ENCODE measurements around the gene HECW1.
"Not testable (repeated sequence)": the region's sequence is repeated elsewhere in the genome, so short reads cannot be mapped to it uniquely, and the experiment has no call there.

The HECW1 gene

DNA sequence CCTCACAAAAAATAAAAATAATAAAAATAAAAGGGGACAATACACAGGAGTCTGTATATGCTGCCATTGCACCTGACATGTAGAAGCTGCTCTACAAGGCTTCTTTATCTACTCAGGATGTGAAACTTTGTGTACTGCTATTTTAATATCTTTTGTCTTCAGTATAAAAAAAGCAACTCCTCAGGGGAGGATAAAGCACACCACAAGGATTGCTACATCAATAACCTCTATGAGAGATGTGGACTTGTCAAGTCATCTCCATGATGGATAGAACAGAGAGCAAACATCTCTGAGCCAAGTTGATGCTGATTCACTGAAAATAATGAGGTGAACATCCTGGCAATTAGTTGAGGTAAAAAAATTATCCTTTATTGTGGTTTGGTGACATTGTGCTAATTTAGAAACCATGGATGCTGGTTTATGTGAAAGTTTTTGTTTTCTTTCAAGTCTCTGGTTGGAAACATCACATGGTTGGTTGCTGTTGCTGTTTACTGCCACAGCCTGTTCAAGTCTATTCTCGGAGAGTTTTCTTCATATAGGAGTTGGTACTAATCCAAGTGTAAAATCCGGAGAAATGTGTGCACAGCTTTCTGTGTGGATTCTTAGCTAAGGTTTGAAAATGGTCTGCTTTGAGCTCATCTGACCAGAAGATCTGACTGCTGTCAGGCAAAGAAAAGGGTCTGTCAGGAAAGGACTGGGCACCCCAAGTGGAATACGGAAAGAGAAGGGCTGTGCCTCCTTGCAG lies 1.5 kb upstream of the HECW1 start:
- in situ Hi-C loops (cut with HindIII; ENCODE audit: low pct_ligation_motif_present, low pct_unique_long_range_greater_than_20kb, low sequenced_read_pairs) = no loop called here
- no peak for DNase-seq

DNA sequence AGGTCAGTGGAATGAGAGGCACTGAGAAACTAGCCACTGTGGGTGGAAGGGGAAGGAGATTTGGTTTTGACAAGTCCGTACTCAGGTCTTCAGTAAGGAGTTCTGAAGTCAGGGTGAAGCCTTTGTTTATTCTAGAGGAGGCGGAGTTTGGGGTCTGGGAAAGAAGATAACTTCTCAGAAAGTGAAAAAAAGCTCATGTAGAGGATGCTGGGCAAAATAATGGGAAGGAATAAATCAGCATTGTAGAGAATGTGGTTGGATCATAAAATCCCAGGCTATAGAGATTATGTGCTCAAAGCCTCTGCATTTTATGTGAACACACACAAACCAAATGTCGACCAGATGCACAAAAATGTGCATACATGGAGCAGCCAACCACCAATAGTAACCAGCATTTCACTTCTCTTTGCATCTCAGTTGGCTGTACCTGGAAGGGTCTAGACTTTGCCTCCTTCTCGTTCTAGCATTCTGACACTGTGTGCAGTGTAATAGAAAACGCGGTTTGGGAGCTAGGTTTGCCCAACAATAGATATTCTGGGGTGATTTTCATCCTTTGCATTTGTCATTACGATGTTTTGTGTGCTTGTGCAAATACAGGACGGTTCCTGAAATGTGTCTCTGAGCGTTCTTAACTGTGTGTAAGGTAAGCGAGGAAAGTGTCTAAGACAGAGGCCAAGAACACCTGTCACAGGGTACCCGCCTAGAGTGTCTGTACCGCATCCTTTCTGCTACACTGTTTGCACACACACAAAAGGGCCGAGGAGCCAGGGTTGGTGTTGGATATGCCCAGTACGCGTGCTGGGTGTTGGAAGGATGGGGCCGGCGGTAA lies 603 bp upstream of the HECW1 start:
- DNase-seq = no peak
- in situ Hi-C loops (cut with HindIII; ENCODE audit: low pct_ligation_motif_present, low pct_unique_long_range_greater_than_20kb, low sequenced_read_pairs) = no loop called here

DNA sequence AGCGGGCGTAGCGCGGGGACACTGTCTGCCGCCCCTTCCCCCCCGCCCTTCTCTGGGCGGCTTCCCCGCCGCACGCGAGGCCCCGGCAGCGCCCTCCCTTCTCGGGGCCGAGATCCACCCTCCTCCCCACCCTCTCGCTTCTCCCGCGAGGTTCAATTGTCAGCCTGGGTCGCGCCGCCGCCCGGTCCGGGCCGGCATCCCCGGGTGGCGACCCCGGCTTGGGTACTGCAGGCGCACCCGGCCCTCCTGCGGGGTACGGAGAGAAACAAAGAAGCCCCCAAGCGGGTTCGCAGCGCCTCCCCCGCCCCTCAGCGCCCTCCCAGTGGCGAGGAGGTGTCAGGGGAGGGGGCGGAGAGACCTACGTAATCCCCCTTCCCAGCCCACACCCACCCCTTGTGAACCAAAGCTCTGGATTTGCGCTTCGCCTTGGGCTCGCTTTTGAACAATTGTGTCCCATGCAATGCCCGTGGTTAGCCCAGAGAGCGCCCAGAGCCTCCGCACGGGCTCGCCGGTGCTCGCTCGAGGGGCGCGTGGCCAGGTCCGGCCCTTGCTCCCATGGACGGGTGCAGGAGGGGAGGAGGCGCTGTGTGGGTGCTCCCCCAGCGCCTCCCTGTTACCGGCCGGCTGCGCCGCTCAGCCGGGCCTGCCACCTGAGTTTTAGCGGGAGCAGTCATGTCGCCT lies 634 bp downstream of the HECW1 start:
- DNase-seq = peak; percentile 26
- in situ Hi-C loops (cut with HindIII; ENCODE audit: low pct_ligation_motif_present, low pct_unique_long_range_greater_than_20kb, low sequenced_read_pairs) = no loop called here

DNA sequence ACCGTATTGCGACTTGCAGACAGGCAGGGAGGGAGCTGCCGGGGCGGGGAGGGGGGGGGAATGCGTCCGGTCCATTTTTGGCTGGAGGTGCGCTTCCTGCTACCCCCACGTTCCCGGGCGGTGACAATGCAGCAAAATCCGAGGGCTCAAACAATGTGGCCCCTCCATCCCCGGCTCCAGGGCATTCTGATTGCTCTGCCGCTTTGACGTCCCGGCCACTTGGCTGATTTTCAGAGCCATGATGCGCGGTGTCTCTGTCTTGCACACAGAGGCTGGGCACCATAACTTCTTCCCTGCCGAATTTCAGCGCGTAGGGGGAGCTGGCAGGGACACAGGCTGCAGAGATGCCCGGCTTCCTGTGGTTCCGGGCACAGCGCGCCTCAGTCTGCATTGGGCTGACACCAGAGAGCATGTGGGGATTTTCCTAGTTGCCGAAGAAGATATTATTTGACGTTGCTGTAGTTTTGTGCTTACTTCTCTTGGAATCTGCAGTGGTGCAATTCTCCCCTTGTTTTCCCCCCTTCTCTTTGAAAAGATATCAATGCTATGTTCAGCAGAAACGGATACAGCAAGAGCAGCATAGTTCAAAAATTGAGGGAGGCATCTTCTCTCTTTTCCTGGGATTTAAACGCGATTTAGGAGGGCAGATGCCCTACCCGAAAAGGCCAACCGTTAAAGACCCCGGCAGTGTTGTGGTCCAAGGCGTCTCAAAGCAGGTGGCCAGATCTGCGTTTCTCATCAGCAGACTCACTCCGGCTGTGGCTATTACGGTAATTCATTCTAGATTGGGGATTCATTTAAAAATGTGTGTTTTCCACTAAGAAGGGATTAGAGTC lies 1.4 kb downstream of the HECW1 start:
- in situ Hi-C loops (cut with HindIII; ENCODE audit: low pct_ligation_motif_present, low pct_unique_long_range_greater_than_20kb, low sequenced_read_pairs) = no loop called here
- DNase-seq = no peak

DNA sequence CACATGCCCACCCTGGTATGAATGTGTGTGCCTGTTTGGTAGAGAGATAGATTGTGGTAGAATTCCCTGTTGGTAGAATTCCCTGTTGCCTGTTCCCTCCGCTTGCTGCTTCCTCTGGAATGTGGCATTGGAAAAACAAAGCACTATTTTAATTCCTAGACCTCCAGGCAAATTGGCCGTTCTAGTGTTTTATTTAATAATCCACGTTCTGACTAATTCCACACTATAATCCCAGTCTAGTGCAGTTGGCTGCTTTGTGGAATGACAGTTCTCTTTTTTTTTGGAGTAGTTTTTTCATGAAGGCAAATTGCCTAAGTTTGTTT lies 2.0 kb downstream of the HECW1 start:
- in situ Hi-C loops (cut with HindIII; ENCODE audit: low pct_ligation_motif_present, low pct_unique_long_range_greater_than_20kb, low sequenced_read_pairs) = no loop called here

DNA sequence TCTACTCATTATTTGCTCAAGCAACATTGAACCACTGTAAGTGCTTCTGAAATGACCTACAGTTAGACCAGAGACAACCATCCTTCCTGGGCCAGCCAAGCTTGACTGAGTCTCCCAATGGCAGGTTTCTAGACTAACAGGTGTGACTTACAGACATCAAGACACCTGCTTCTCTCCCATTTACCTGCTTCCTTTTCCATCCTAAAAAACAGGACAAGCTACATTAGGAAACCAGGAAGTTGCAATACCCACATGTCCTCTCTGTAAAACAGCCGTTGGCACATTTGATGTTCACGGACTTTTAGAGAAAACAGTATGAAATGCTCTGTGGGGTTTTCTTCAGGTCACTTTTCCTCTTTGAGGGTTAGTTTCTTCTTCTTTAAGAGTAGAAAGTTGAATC lies 4.0 kb downstream of the HECW1 start:
- in situ Hi-C loops (cut with HindIII; ENCODE audit: low pct_ligation_motif_present, low pct_unique_long_range_greater_than_20kb, low sequenced_read_pairs) = no loop called here
- no peak for DNase-seq

More for the DNA sequence above, 2.0 kb downstream of the HECW1 start:
- no peak for DNase-seq

DNA sequence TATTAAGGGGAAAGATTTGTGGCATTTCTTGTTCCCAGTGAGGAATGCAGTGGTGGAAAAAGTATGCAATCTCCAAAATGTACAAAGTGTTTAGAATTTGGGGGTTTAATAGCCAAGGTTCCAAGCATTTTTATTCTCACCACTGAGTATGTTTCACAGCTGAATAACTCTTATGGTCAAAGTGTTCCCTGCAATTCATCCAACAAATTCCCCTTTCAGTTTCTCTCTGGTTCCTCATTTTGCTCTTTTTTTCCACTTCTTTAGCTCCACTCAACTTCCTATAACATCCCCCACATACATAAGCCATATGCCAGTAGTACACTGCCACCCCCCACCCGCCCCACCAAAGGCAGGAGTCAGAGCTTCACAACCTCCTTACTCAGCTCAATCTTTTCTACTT lies 4.6 kb downstream of the HECW1 start:
- in situ Hi-C loops (cut with HindIII; ENCODE audit: low pct_ligation_motif_present, low pct_unique_long_range_greater_than_20kb, low sequenced_read_pairs) = no loop called here
- DNase-seq = no peak

DNA sequence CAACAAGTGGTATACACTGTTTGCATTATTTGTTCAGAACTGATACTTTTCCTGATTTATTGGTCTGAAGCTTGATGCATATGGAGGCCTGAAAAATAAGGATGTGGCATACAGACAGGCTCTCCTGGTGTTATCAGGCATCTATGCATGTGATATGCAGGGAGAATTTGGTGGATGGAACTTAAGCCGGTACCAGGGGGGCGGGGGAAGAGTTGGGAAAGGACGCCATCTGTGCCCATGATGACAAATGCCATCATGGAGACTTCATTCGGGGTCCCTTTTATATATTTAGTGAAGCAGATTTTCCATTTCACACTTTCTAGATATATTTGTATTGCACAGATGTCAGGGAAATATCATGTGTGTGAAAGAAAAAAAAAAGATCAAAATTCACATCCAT lies 5.4 kb downstream of the HECW1 start:
- no peak for DNase-seq
- in situ Hi-C loops (cut with HindIII; ENCODE audit: low pct_ligation_motif_present, low pct_unique_long_range_greater_than_20kb, low sequenced_read_pairs) = no loop called here

DNA sequence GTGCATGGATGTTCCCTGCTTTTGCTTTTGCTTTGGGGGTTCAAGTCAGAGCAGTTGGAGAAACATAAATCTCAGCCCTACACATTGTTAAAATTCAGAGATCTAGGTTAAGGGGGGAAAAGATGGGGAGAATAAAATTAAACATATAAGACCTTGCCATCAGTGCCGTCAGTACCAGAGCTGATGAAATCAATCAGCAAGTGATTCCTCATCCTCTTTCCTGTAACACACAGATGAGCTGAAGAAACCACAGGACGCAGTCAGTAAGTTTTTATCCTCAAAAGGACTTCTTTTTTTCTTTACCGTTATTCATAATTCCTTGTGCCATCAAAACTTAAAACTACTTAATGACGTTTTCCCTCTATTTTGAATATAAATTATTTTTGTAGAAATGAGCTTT lies 5.9 kb downstream of the HECW1 start:
- DNase-seq = no peak
- in situ Hi-C loops (cut with HindIII; ENCODE audit: low pct_ligation_motif_present, low pct_unique_long_range_greater_than_20kb, low sequenced_read_pairs) = no loop called here

DNA sequence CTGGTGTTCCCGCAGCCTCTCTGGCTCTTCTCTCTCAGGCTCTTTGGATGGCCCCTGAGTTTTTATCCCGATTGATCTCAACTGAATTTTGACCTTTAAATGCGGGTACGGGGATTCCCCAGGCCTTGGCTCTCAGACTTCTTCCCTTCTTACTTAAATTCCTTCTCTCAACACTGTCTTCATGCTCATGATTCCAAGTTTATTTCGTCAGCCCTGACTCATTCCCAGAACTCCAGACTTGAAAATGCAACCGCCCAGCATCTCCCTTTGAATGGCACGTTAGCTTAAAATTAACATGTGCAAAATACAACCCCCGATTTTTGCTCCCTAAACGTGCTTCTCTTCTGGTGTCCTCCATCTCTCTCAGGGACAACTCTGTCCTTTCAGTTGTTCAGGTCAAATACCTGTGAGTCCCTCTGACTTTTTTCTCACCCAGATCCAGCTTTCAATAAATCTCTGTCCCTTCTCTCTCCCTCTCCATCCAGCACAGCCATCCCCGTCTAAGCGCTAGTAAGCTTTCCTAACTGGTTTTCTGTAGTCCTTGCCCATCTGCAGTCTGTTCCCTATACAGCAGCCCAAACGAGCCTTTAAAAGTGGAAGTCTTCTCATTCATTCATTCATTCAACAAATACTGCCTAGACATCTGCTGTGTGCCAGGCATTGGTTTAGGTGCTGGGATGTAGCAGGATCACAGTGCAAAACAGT lies 7.1 kb downstream of the HECW1 start:
- in situ Hi-C loops (cut with HindIII; ENCODE audit: low pct_ligation_motif_present, low pct_unique_long_range_greater_than_20kb, low sequenced_read_pairs) = no loop called here
- peak; percentile 29 for DNase-seq

DNA sequence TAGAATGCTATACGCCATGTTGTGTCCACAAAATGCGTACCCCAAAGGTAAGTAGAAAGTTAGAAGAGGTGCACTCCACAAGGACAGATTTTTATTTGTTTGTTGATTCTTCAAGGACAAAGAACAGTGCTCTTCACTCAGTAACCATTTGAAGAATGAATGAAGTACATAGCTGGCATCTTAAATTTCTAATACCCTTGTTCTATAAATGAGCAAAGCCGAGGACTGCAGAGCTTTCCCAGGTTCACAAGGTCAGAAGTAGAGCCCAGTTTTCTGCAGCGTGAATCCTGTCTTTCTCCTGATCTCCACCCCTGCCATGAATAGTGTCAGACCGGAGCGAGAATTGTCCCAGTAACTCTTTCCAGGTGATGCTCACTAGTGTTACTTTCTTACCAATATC lies 9.5 kb downstream of the HECW1 start:
- in situ Hi-C loops (cut with HindIII; ENCODE audit: low pct_ligation_motif_present, low pct_unique_long_range_greater_than_20kb, low sequenced_read_pairs) = no loop called here
- no peak for DNase-seq

DNA sequence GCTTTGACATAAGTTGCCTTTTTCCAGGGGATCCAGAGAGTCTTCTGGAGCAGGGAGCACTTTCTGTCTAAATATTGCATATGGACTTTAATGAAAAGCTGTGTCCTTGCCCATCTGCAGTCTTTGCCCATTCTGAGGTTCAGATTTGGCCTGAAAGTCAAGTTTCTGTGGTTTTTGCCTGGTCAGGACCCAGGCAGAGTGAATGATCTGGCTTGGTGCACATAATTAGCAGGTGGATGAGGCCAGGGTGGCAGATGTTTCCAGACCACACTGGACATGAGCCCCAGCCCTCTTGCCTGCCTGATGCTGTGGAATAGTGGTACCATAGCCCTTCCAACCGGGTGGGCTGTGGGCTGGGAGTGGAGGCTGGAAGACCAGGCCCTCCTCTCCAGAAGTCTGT lies 11.0 kb downstream of the HECW1 start:
- in situ Hi-C loops (cut with HindIII; ENCODE audit: low pct_ligation_motif_present, low pct_unique_long_range_greater_than_20kb, low sequenced_read_pairs) = no loop called here

DNA sequence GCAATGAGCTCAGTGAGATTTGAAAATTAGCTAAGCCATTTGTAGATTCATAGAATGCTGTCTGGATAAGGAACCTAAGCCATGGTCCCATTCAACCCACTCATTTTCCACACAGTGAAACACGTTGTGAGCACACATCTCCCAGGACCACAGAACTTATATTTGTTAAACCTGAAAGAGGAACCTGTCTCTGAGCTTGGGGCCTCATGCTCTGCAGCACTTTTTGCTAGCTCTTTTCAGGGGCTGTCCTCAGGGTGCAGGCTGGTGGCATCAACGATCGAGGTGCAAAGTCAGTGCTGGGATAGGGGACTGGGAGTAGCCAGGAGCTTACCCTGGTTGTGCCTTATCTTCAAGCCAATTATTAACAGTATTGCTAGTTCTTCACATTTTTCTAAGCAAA lies 11.9 kb downstream of the HECW1 start:
- in situ Hi-C loops (cut with HindIII; ENCODE audit: low pct_ligation_motif_present, low pct_unique_long_range_greater_than_20kb, low sequenced_read_pairs) = no loop called here
- DNase-seq = no peak

More for the DNA sequence above, 11.0 kb downstream of the HECW1 start:
- DNase-seq = no peak

DNA sequence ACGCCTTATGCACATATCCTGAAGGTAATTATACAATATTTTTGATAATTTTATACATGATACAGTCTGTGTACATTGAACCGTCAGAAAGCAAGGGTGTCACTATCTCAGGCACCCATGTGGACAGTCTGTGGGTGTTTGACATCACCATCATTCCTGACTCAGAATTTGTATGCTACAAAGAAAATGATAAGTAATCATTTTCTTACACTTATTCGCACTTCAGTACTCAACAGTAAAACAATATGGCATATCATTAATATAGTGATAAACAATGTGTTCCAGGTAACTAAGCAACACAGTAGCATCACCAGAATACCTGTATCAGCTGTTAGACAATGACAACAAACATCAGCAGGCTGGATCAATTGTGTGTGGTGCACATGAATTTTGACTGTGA lies 17.9 kb downstream of the HECW1 start:
- in situ Hi-C loops (cut with HindIII; ENCODE audit: low pct_ligation_motif_present, low pct_unique_long_range_greater_than_20kb, low sequenced_read_pairs) = no loop called here
- no peak for DNase-seq

DNA sequence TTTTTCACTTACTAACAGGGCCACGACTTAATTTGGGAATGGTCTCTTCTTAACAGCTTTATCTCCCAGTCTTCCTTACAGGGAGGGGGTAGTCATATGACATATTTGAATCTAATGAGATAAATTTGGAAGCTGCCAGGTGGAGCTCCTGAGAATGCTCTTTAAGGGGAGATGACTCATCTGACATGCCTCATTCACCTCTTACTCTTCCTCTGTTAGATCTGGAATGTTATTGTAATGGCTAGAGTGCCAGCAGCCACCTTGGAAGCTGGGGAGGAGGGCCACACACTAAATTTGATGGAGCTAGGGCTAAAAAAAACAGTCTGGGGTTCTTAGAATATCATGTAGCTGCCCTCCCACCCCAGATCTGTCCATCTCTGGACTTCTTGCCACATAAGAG lies 22.7 kb downstream of the HECW1 start:
- no peak for DNase-seq
- in situ Hi-C loops (cut with HindIII; ENCODE audit: low pct_ligation_motif_present, low pct_unique_long_range_greater_than_20kb, low sequenced_read_pairs) = no loop called here

DNA sequence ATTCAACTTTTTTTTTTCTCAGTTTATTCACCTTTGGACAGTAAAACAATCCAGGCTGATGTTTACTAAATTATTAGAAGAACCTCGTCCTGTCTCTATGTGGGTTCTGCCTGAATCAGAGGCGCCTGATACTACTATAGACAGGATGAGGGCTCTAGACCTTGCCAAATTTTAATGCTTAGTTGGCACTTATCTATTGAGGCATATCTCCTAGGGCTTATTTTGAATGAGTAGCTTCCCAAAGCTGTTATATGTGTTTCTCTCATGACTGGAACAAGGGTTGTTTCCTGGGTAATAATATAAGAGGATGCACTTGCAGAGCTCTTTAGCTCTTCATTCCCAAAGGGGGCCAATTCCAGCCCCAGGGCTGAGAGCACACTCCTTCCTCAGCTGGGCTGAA lies 23.6 kb downstream of the HECW1 start:
- no peak for DNase-seq
- in situ Hi-C loops (cut with HindIII; ENCODE audit: low pct_ligation_motif_present, low pct_unique_long_range_greater_than_20kb, low sequenced_read_pairs) = no loop called here

DNA sequence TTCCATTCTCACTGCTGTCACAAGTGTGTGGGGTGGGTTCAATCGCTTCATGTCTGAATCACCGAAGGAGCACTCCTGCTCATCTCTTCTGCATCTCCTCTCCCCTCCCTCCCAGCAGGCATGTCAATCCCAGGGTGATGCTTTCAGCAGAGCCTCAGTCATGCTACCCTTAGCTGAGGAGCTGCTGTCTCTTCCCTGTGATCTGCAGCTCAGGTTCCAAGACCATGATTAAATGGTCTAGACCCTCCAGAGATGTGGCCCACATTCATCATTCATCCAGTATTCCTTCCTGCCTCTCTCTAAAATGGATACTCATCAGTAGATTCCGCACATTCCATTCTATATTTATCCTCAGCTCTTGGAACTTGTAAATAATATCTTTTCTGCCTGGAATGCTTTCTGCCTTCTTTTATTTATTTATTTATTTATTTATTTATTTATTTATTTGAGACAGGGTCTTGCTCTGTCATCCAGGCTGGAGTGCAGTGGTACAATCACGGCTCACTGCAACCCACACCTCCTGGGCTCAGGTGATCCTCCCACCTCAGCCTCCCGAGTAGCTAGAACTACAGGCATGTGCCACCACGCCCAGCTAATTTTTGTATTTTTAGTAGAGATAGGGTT lies 24.8 kb downstream of the HECW1 start:
- DNase-seq; in situ Hi-C loops (cut with HindIII; ENCODE audit: low pct_ligation_motif_present, low pct_unique_long_range_greater_than_20kb, low sequenced_read_pairs): not testable (repeated sequence)

DNA sequence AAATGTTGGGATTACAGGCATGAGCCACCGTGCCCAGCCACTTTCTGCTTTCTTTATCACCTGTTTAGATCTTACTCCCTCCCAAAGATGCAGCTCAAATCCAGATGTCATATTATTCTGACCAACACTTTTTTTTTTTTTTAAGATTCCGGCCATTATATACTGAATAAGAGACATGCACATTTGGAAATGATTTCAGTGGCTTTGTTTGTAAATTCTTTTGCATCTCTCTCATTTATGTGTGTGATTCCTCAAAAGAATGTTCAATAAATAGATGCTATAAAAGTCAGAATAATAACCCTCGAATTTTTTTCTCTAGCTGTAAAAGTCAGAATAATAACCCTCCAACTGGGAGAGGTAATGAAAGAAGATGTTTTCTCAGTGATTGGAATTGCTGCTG lies 25.4 kb downstream of the HECW1 start:
- DNase-seq = no peak
- in situ Hi-C loops (cut with HindIII; ENCODE audit: low pct_ligation_motif_present, low pct_unique_long_range_greater_than_20kb, low sequenced_read_pairs) = no loop called here
